Stimulated activated naive CD8-positive, alpha-beta T cell treated with anti-CD3 and anti-CD28 coated beads, Interleukin-15, Interleukin-2, amounts not matched to agents 100 ng/mL and 50 ng/mL, for 24 hours (primary cell): ENCODE results near the gene BMP7.

Experiments used
- H3K27ac Mint-ChIP-seq: one replicate; pipeline ENCODE4 v1.8.0; 2021; ENCODE audit warnings: mild to moderate bottlenecking, mixed read lengths
- H3K27me3 Mint-ChIP-seq: one replicate; pipeline ENCODE4 v1.8.0; 2021; ENCODE audit warnings: mixed read lengths
- H3K36me3 Mint-ChIP-seq: one replicate; pipeline ENCODE4 v1.8.0; 2021; ENCODE audit warnings: low read depth, mixed read lengths
- H3K4me1 Mint-ChIP-seq: one replicate; pipeline ENCODE4 v1.8.0; 2021; ENCODE audit warnings: low read depth, mixed read lengths
- H3K4me3 Mint-ChIP-seq: one replicate; pipeline ENCODE4 v1.8.0; 2021; ENCODE audit warnings: mild to moderate bottlenecking, mixed read lengths
- H3K9me3 Mint-ChIP-seq: one replicate; pipeline ENCODE4 v1.8.0; 2021; ENCODE audit warnings: mixed read lengths

The BMP7 gene

GRCh38 chr20:57156011-57156729 lies 110.3 kb downstream of the BMP7 start:
- no peaks in the 10 kb centered on the region for H3K9me3 Mint-ChIP-seq
- no peak overlapping the region for H3K4me3 Mint-ChIP-seq

DNA sequence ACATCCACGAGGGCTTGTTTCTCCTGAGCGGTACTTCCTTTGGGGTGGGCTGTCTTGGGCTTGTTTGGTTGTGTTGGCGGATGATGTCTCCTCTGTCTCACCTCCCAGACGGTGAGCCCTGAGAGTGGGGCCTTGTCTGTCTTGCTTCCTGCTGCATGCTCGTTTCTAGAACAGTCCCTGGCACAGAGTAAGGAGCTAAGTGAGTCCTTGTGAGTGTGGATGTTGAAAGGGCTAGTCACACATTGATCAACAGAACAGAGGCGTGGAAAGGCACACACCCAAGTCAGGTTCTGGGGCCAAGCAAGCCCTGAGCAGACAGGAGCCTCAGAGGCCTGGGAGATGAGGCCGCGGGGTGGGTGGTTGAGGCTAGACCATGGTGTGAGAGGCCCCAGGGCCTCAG lies 111.0 kb downstream of the BMP7 start:
- Mint-ChIP-seq H3K4me3 (no peak overlapping the region), H3K4me1 (no peaks in the 10 kb centered on the region), H3K36me3 (no peaks in the 10 kb centered on the region), H3K9me3 (no peaks in the 10 kb centered on the region), H3K27ac (no peak overlapping the region), H3K27me3 (no peaks in the 10 kb centered on the region)

More at GRCh38 chr20:57156011-57156729, 110.3 kb downstream of the BMP7 start:
- H3K36me3 Mint-ChIP-seq, result no peaks in the 10 kb centered on the region
- no peaks in the 10 kb centered on the region for H3K4me1 Mint-ChIP-seq
- H3K27me3 Mint-ChIP-seq, result no peaks in the 10 kb centered on the region
- H3K27ac Mint-ChIP-seq, result no peak overlapping the region

DNA sequence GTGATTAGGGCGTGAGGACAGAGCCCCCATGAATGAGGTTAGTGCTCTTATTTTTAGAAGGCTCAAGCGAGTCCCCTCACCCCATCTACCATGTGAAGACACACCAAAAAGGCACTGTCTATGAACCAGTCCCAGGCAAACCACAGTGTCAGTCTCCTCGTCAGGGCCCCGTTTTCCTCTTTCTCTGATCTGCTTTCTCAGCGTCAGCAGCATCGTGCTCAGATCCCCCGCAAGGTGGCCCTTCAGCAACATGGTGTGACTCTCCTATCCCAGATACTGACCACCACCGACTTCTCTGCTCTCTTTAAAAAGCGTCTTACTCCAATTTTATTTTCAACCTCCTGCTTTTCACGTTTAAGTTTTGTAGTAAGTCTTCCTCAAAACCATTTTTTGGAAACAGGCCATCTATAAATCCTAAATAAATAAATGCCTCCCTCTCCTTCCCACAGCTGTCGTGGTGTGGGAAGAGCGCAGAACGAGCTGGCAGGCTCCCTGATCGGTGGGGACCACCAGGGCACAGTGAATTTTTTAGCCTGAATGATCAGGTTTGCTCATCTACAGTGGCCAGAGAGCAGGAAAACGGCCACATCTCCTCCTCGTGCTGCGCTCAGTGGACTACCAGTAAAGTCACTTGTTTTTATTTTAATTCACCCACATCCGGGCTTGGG lies 113.1 kb downstream of the BMP7 start:
- no peaks in the 10 kb centered on the region for H3K27me3 Mint-ChIP-seq
- H3K36me3 Mint-ChIP-seq, result no peaks in the 10 kb centered on the region
- H3K4me3 Mint-ChIP-seq, result no peak overlapping the region
- no peaks in the 10 kb centered on the region for H3K9me3 Mint-ChIP-seq
- H3K4me1 Mint-ChIP-seq, result no peaks in the 10 kb centered on the region
- no peak overlapping the region for H3K27ac Mint-ChIP-seq

DNA sequence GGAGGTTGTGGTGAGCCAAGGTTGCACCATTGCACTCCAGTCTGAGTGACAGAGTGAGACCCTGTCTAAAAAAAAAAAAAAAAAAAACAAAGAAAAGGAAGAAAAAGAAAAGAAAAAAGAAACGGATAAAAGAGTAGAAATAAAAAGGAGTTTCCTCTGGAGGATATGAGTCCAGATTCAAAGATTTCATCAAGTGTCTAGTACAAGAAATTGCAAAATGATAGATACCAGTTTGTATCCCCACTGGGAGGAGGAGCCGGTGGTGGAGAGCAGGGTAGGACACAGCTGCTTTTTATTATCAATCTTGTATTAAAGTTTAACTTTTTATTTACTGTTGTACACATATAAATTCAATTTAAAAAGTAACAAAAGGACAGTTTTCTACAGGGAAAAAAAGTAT lies 113.9 kb downstream of the BMP7 start:
- no peaks in the 10 kb centered on the region for H3K4me1 Mint-ChIP-seq
- no peak overlapping the region for H3K4me3 Mint-ChIP-seq

GRCh38 chr20:57150559-57150958 lies 115.9 kb downstream of the BMP7 start:
- no peaks in the 10 kb centered on the region for H3K4me1 Mint-ChIP-seq
- no peak overlapping the region for H3K27ac Mint-ChIP-seq
- H3K9me3 Mint-ChIP-seq, result no peaks in the 10 kb centered on the region
- no peak overlapping the region for H3K4me3 Mint-ChIP-seq
- no peaks in the 10 kb centered on the region for H3K36me3 Mint-ChIP-seq
- peaks cover 4% of the 10 kb centered on the region for H3K27me3 Mint-ChIP-seq

More for the DNA sequence above, 113.9 kb downstream of the BMP7 start:
- Mint-ChIP-seq H3K27me3 (no peaks in the 10 kb centered on the region), H3K36me3 (no peaks in the 10 kb centered on the region), H3K27ac (no peak overlapping the region), H3K9me3 (no peaks in the 10 kb centered on the region)

DNA sequence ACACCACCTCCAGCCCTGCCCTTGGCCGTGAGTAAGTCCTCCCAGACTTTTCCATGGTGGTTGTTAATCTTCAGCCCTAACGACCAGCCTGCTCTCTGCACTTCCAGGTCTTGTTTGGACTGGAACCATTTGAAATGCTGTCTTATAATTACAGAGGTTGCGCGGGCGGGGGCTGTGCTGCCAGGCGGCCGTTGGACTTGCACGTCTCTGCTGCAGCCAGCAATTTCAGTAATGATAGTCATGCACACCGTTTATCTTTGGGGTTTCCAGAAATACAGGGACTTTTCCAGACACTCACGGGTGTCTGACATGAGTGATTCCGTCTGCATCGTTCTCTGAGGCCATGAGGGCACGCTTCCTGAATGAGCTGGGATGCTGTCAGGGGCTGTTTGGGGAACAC lies 118.2 kb downstream of the BMP7 start:
- peaks cover 5% of the 10 kb centered on the region for H3K27me3 Mint-ChIP-seq
- H3K9me3 Mint-ChIP-seq, result no peaks in the 10 kb centered on the region
- no peaks in the 10 kb centered on the region for H3K4me1 Mint-ChIP-seq
- H3K27ac Mint-ChIP-seq, result no peak overlapping the region
- no peak overlapping the region for H3K4me3 Mint-ChIP-seq
- no peaks in the 10 kb centered on the region for H3K36me3 Mint-ChIP-seq

DNA sequence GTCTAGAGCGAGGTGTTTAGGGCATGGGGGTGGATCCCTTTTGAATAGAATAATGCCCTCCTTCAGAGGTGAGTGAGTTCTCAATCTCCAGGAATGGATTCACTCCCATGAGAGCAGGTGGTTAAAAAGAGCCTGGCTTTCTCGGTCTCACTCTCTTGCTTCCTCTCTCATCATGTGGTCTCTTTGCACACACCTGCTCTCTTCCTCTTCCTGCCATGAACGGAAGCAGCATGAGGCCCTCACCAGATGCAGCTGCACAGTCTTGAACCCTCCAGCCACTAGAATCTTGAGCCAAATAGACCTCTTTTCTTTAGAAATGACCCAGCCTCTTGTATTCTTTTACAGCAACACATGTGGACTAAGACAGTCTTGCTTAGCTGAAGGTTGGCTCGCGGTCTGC lies 119.3 kb downstream of the BMP7 start:
- H3K4me1 Mint-ChIP-seq, result no peaks in the 10 kb centered on the region
- H3K4me3 Mint-ChIP-seq, result no peak overlapping the region
- no peaks in the 10 kb centered on the region for H3K36me3 Mint-ChIP-seq
- H3K9me3 Mint-ChIP-seq, result no peaks in the 10 kb centered on the region
- H3K27me3 Mint-ChIP-seq, result peaks cover 6% of the 10 kb centered on the region
- no peak overlapping the region for H3K27ac Mint-ChIP-seq

DNA sequence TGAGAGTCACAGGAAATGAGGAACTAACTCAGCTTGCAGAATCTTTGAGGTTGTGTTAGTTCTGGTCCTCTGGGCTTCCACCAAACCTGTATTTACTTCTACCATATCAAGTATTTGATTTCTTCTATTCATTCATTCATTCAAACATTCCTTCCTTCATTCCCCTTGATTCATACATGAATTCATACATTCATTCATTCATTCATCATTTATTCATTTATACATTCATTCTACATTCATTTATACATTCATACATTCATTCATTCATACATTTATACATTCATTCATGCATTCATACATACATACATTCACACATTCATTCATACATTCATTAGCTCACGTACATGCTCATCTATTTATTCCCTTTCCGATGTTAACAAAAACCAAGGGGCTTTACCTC lies 120.3 kb downstream of the BMP7 start:
- no peak overlapping the region for H3K4me3 Mint-ChIP-seq
- H3K27ac Mint-ChIP-seq, result no peak overlapping the region
- peaks cover 6% of the 10 kb centered on the region for H3K27me3 Mint-ChIP-seq
- no peaks in the 10 kb centered on the region for H3K9me3 Mint-ChIP-seq
- no peaks in the 10 kb centered on the region for H3K36me3 Mint-ChIP-seq
- no peaks in the 10 kb centered on the region for H3K4me1 Mint-ChIP-seq

DNA sequence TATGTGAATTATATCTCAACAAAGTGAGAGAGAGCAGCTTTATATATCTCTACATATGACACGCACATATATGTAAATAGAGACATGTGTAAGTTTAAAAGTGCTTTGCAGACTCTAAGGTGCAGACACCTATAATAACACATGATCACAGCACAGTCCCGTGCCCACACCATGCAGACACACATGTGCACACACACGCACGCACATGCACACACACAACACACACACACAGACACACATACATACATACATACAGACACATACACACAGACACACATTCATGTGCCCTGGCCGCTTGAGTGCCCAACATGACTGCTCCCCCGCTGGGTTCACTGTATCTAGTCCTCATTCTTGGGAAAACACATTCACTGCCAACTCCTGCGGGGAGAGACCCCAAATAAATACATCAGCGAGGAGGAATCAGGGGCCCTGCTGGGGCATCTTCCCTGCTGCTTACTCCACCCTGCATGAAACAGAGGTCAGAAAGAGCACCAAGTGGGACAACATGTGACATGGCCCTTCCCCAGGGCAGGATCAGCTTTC lies 121.3 kb downstream of the BMP7 start:
- Mint-ChIP-seq H3K9me3 (no peaks in the 10 kb centered on the region), H3K4me1 (no peaks in the 10 kb centered on the region), H3K4me3 (no peak overlapping the region), H3K27ac (no peak overlapping the region), H3K27me3 (peaks cover 6% of the 10 kb centered on the region), H3K36me3 (no peaks in the 10 kb centered on the region)

DNA sequence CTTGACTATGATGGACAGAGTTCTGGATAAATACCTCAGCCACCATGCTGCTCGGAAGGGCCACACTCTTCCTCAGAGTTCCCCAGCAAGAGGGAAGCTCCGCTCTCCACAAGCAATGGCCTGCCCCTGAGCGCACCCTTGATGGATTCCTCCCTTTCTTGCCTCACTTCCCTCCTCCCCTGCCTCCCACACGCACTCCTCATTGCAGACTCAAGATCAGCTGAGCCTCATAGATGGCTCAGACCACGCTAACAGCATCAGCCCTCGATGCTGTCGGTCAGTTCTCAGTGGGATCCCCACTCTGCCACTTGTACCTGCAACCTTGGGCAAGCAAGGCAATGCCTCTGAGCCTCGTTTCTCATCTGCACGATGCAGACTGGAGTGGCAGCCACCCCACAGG lies 123.3 kb downstream of the BMP7 start:
- Mint-ChIP-seq H3K27me3 (peaks cover 6% of the 10 kb centered on the region), H3K4me1 (no peaks in the 10 kb centered on the region), H3K4me3 (no peak overlapping the region)

DNA sequence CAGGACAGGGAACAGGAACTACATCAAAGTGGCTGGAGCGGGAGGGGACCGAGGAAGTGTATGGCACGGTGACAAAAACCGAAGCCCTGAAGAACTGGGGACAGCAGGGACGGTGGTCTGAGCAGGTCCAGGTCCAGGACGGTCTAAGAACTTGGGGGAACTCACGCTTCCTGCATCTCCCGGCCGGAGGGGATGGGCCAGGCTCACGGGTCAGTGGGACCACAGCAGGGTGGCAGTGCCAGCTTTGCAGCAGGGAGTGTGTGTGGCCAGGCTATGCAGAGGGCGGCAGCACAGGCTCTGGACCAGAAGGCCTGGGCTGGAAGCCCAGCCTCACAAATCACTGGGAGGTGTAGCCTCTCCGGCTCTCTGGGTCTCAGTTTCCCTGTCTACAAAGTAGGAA lies 123.8 kb downstream of the BMP7 start:
- H3K27ac Mint-ChIP-seq, result no peak overlapping the region
- H3K4me3 Mint-ChIP-seq, result no peak overlapping the region

More for the DNA sequence above, 123.3 kb downstream of the BMP7 start:
- Mint-ChIP-seq H3K27ac (no peak overlapping the region), H3K36me3 (no peaks in the 10 kb centered on the region), H3K9me3 (no peaks in the 10 kb centered on the region)

GRCh38 chr20:57141492-57141891 lies 124.9 kb downstream of the BMP7 start:
- Mint-ChIP-seq H3K27ac (no peak overlapping the region), H3K4me1 (no peaks in the 10 kb centered on the region), H3K27me3 (peaks cover 3% of the 10 kb centered on the region), H3K9me3 (no peaks in the 10 kb centered on the region), H3K4me3 (no peak overlapping the region), H3K36me3 (no peaks in the 10 kb centered on the region)

More for the DNA sequence above, 123.8 kb downstream of the BMP7 start:
- peaks cover 6% of the 10 kb centered on the region for H3K27me3 Mint-ChIP-seq
- no peaks in the 10 kb centered on the region for H3K36me3 Mint-ChIP-seq
- no peaks in the 10 kb centered on the region for H3K4me1 Mint-ChIP-seq
- H3K9me3 Mint-ChIP-seq, result no peaks in the 10 kb centered on the region

- no peaks in the 10 kb centered on the region for H3K9me3 Mint-ChIP-seq
- no peak overlapping the region for H3K4me3 Mint-ChIP-seq
- H3K27me3 Mint-ChIP-seq, result peaks cover 3% of the 10 kb centered on the region
- no peak overlapping the region for H3K27ac Mint-ChIP-seq
- no peaks in the 10 kb centered on the region for H3K4me1 Mint-ChIP-seq
- H3K36me3 Mint-ChIP-seq, result no peaks in the 10 kb centered on the region
These were observed 126.0 kb downstream of the BMP7 start for GRCh38 chr20:57140416-57140965.

- Mint-ChIP-seq H3K27ac (no peak overlapping the region), H3K4me3 (no peak overlapping the region)
These were observed 126.9 kb downstream of the BMP7 start for GRCh38 chr20:57139342-57140093.

More at GRCh38 chr20:57139342-57140093, 126.9 kb downstream of the BMP7 start:
- Mint-ChIP-seq H3K36me3 (no peaks in the 10 kb centered on the region), H3K4me1 (no peaks in the 10 kb centered on the region), H3K27me3 (peaks cover 10% of the 10 kb centered on the region), H3K9me3 (no peaks in the 10 kb centered on the region)
